Measurements from ENCODE around the gene OR51B6. TPM values are rescaled to one million over a fixed set of nuclear protein-coding genes. Genes with fewer than 3 reads are reported as not detected.

OR51B6 gene
- polyA plus RNA-seq, 1 donor (not counting 4 experiments of a cell fraction or from before 2014, with no cell fraction given) = not detected

- TF ChIP-seq EZH2 (IDR thresholded peaks at IDR 0.05; ENCODE audit: low read length) (no peak), CTCF (optimal IDR thresholded peaks at IDR 0.05 in 1 of 3, IDR thresholded peaks at IDR 0.05 in 1 of 3, conservative IDR thresholded peaks at IDR 0.05 in 1 of 3; ENCODE audit: extremely low read depth in 1 of 3, insufficient read depth in 2 of 3, low read length in 3 of 3) (peak; percentile 80 to 83 (median 82))
- no peaks in the 10 kb centered on the region for H4K20me1 ChIP-seq (ENCODE audit: control insufficient read depth, extremely low read depth, insufficient read depth, low read length)
- no peak overlapping the region for H3K4me2 ChIP-seq (ENCODE audit: control insufficient read depth, extremely low read depth, insufficient read depth, low read depth, low read length)
- DNase-seq (ENCODE audit: low read depth, low spot score) (peak; percentile 2), FAIRE-seq (no peak)
- H3K4me1 ChIP-seq (ENCODE audit: control insufficient read depth, extremely low read depth, insufficient read depth, low read length) = no peaks in the 10 kb centered on the region
- no peak overlapping the region for H3K9ac ChIP-seq (ENCODE audit: control insufficient read depth, extremely low read depth, insufficient read depth, low read length)
- no peaks in the 10 kb centered on the region for H3K9me1 ChIP-seq (ENCODE audit: control insufficient read depth, extremely low read depth, insufficient read depth, low read length)
- H3K27ac ChIP-seq (ENCODE audit: control insufficient read depth, insufficient read depth, low read length) = no peak overlapping the region
- dilution Hi-C loops (cut with MboI; ENCODE audit: extremely low pct_ligation_motif_present, low sequenced_read_pairs) = no loop called here
- H3K36me3 ChIP-seq (ENCODE audit: control insufficient read depth in 2 of 2, extremely low read depth in 1 of 2, insufficient read depth in 2 of 2, low read length in 2 of 2) = no peaks in the 10 kb centered on the region
- no peaks in the 10 kb centered on the region for H3K9me3 ChIP-seq (ENCODE audit: control insufficient read depth, low read depth, low read length)
- no peaks in the 10 kb centered on the region for H3K79me2 ChIP-seq (ENCODE audit: control insufficient read depth, insufficient read depth, low read length)
- no peak overlapping the region for H2AFZ ChIP-seq (ENCODE audit: control insufficient read depth, low read length)
- H3K4me3 ChIP-seq (ENCODE audit: control insufficient read depth in 2 of 3, extremely low read depth in 1 of 3, insufficient read depth in 2 of 3, low read depth in 1 of 3, low read length in 3 of 3) = no peak overlapping the region
- no peaks in the 10 kb centered on the region for H3K27me3 ChIP-seq (ENCODE audit: control insufficient read depth, extremely low read depth, insufficient read depth, low read length)
Observed at GRCh38 chr11:5380740-5381342, 29.5 kb downstream of the OR51B6 start.

GRCh38 chr11:5383576-5383975, 32.3 kb downstream of the OR51B6 start, which contains the start of gene OR51M1:
Gene OR51M1, plus strand, starts transcription at chr11:5383812. Its CDS starts 5,587 bp downstream, at chr11:5389399.
- Histone ChIP-seq H3K27ac (ENCODE audit: control insufficient read depth, insufficient read depth, low read length) (no peak within 1 kb of the TSS), H3K9me1 (ENCODE audit: control insufficient read depth, extremely low read depth, insufficient read depth, low read length) (no peaks in the 10 kb centered on the region), H3K79me2 (ENCODE audit: control insufficient read depth, insufficient read depth, low read length) (no peaks in the 10 kb centered on the region), H2AFZ (ENCODE audit: control insufficient read depth, low read length) (no peak within 1 kb of the TSS), H3K9me3 (ENCODE audit: control insufficient read depth, low read depth, low read length) (no peaks in the 10 kb centered on the region), H3K4me2 (ENCODE audit: control insufficient read depth, extremely low read depth, insufficient read depth, low read depth, low read length) (no peak within 1 kb of the TSS), H3K27me3 (ENCODE audit: control insufficient read depth, extremely low read depth, insufficient read depth, low read length) (no peaks in the 10 kb centered on the region), H3K36me3 (ENCODE audit: control insufficient read depth in 2 of 2, extremely low read depth in 1 of 2, insufficient read depth in 2 of 2, low read length in 2 of 2) (no peaks in the 10 kb centered on the region), H3K4me3 (ENCODE audit: control insufficient read depth in 2 of 3, extremely low read depth in 1 of 3, insufficient read depth in 2 of 3, low read depth in 1 of 3, low read length in 3 of 3) (no peak within 1 kb of the TSS), H4K20me1 (ENCODE audit: control insufficient read depth, extremely low read depth, insufficient read depth, low read length) (no peaks in the 10 kb centered on the region), H3K9ac (ENCODE audit: control insufficient read depth, extremely low read depth, insufficient read depth, low read length) (no peak within 1 kb of the TSS), H3K4me1 (ENCODE audit: control insufficient read depth, extremely low read depth, insufficient read depth, low read length) (no peaks in the 10 kb centered on the region)
- dilution Hi-C loops (cut with MboI; ENCODE audit: extremely low pct_ligation_motif_present, low sequenced_read_pairs) = no loop called here
- DNase-seq (ENCODE audit: low read depth, low spot score) = no peak
- no peak for FAIRE-seq
- TF ChIP-seq EZH2 (IDR thresholded peaks at IDR 0.05; ENCODE audit: low read length) (no peak), CTCF (optimal IDR thresholded peaks at IDR 0.05 in 1 of 3, IDR thresholded peaks at IDR 0.05 in 1 of 3, conservative IDR thresholded peaks at IDR 0.05 in 1 of 3; ENCODE audit: extremely low read depth in 1 of 3, insufficient read depth in 2 of 3, low read length in 3 of 3) (no peak)
